Esophagus squamous epithelium (tissue), 4 donors: ENCODE data around the gene FOXP4.

Source experiments
- POLR2A ChIP-seq, 4 donors: fragments of 450-650 bp; IDR thresholded peaks; one replicate each; pipeline ENCODE4 v1.6.1; 2017; ENCODE audit warnings: antibody characterized with exemption in 4 of 4, mild to moderate bottlenecking in 4 of 4, moderate library complexity in 3 of 4
- TF ChIP-seq, protein P1 (sequence below), 6 experiments: fragments of 450-650 bp in 4 of 6; fragments of 200-600 bp in 2 of 6; sonication (generic) in 2 of 6; IDR thresholded peaks; one replicate each; pipeline ENCODE4 v1.5.1; 2016 to 2019; ENCODE audit warnings: antibody characterized with exemption in 6 of 6, mild to moderate bottlenecking in 4 of 6, moderate library complexity in 4 of 6

DNA sequence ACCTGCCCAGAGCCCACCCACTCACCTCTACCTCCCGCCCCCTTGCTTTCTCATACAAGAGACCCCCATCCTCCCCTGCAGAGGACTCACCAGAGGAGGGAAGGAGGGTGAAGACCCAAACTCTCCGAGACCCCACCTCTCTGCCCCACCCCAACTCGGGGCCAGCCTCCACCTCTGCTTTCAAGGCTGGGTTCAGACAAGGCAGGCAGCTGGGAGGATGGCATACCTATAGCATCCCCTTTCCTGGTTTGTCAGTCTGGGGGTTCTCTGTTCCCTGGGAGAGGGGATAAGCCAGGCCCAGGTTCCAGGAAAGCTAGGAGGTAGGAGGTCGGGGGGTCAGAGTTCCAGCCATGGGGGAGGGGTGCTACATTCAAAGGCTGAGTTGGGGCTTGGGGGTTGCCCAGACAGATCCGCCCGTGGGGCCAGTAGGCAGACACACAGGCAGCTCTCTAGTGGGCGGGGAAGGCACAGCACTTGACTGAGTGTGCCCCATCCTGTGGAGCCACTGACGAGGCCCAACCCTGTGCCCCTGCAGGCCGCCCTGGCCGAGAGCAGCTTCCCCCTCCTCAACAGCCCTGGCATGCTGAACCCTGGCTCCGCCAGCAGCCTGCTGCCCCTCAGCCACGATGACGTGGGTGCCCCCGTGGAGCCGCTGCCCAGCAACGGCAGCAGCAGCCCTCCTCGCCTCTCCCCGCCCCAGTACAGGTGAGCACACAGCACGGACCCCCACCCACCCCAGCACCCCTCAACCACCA, 51.2 kb downstream of the FOXP4 start:
- TF ChIP-seq, protein P1, sequence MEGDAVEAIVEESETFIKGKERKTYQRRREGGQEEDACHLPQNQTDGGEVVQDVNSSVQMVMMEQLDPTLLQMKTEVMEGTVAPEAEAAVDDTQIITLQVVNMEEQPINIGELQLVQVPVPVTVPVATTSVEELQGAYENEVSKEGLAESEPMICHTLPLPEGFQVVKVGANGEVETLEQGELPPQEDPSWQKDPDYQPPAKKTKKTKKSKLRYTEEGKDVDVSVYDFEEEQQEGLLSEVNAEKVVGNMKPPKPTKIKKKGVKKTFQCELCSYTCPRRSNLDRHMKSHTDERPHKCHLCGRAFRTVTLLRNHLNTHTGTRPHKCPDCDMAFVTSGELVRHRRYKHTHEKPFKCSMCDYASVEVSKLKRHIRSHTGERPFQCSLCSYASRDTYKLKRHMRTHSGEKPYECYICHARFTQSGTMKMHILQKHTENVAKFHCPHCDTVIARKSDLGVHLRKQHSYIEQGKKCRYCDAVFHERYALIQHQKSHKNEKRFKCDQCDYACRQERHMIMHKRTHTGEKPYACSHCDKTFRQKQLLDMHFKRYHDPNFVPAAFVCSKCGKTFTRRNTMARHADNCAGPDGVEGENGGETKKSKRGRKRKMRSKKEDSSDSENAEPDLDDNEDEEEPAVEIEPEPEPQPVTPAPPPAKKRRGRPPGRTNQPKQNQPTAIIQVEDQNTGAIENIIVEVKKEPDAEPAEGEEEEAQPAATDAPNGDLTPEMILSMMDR (IDR thresholded peaks at IDR 0.05), result no peak
- TF ChIP-seq POLR2A (IDR thresholded peaks at IDR 0.05), result no peak
